ENCODE data around the gene LRPAP1. TPM values are rescaled to one million over a fixed set of nuclear protein-coding genes. Genes with fewer than 3 reads are reported as not detected.

LRPAP1 gene
- total and polyA plus RNA-seq, 2 experiments from 2014 or later = 191 to 299 TPM

DNA sequence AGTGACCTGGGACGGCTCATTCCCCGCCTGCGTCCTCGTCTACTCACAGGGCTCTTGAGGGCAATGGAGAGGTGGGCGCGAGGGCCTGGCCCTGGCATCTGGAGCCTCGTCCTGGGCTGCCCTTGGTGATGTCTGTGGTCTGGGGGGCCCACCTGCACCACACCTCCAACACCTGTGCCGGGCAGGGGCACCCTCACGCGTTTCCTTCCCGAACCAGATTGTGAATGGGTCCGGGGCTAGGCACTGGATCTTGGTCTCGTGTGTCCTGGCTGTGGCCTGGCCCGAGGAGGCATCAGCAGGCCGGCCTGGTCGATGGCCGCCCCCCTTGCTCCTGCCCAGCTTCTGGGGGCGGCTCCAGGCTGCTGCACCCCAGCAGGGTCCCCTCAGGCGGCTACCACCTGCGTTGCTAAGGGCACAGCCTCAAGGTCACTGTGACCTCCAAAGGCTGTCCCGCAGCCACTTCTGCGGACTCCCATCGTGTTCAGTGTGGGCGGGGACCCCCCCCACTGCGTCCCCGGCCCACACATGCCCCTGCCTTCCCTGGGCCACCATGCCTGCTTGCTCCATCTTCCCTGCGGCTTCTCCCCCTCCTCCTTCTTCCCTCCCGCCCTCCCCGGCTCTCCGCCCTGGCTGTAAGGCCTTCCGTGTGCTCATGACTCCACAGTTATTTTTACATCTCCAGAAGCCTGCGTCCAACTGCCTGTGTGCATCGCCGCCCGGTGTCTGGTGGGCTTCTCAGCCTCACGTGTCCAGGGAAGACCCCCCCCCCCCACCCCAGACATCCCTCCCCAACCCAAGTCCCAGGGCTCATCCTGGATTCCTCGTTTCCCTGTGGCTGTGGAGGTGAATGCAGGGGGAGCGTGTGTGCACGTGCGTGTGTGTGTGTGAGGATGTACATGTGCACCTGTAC is 65.3 kb downstream of the LRPAP1 start:
- Histone ChIP-seq H3K36me3 (replicated peaks; ENCODE audit: insufficient read depth, low read depth) (no peaks in the 10 kb centered on the region), H3K9me2 (replicated peaks; ENCODE audit: insufficient read depth) (no peaks in the 10 kb centered on the region), H3K4me2 (no peak overlapping the region), H3K4me1 (ENCODE audit: insufficient read depth) (no peaks in the 10 kb centered on the region), H3K27me3 (peaks cover 11% of the 10 kb centered on the region), H3K4me3 (no peak overlapping the region), H3K27ac (no peak overlapping the region), H3K79me2 (no peaks in the 10 kb centered on the region), H3K9me3 (ENCODE audit: low read depth) (no peaks in the 10 kb centered on the region), H2AFZ (no peak overlapping the region), H4K20me1 (ENCODE audit: insufficient read depth, poor library complexity, severe bottlenecking) (no peaks in the 10 kb centered on the region)
- DNase-seq (ENCODE audit: low spot score) = no peak
- 88% methylated on average over 32 of the region's 40 CpGs for WGBS (ENCODE audit: low lambda C conversion rate, missing lambda C conversion rate)
- TF ChIP-seq, protein P1, sequence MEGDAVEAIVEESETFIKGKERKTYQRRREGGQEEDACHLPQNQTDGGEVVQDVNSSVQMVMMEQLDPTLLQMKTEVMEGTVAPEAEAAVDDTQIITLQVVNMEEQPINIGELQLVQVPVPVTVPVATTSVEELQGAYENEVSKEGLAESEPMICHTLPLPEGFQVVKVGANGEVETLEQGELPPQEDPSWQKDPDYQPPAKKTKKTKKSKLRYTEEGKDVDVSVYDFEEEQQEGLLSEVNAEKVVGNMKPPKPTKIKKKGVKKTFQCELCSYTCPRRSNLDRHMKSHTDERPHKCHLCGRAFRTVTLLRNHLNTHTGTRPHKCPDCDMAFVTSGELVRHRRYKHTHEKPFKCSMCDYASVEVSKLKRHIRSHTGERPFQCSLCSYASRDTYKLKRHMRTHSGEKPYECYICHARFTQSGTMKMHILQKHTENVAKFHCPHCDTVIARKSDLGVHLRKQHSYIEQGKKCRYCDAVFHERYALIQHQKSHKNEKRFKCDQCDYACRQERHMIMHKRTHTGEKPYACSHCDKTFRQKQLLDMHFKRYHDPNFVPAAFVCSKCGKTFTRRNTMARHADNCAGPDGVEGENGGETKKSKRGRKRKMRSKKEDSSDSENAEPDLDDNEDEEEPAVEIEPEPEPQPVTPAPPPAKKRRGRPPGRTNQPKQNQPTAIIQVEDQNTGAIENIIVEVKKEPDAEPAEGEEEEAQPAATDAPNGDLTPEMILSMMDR (IDR thresholded peaks at IDR 0.05; ENCODE audit: poor library complexity) = no peak
- TF ChIP-seq EZH2phosphoT487 (IDR thresholded peaks at IDR 0.05; ENCODE audit: low read depth, severe bottlenecking, unreplicated experiment) = no peak
- no peak for TF ChIP-seq EZH2 (IDR thresholded peaks at IDR 0.05; ENCODE audit: borderline replicate concordance)

DNA sequence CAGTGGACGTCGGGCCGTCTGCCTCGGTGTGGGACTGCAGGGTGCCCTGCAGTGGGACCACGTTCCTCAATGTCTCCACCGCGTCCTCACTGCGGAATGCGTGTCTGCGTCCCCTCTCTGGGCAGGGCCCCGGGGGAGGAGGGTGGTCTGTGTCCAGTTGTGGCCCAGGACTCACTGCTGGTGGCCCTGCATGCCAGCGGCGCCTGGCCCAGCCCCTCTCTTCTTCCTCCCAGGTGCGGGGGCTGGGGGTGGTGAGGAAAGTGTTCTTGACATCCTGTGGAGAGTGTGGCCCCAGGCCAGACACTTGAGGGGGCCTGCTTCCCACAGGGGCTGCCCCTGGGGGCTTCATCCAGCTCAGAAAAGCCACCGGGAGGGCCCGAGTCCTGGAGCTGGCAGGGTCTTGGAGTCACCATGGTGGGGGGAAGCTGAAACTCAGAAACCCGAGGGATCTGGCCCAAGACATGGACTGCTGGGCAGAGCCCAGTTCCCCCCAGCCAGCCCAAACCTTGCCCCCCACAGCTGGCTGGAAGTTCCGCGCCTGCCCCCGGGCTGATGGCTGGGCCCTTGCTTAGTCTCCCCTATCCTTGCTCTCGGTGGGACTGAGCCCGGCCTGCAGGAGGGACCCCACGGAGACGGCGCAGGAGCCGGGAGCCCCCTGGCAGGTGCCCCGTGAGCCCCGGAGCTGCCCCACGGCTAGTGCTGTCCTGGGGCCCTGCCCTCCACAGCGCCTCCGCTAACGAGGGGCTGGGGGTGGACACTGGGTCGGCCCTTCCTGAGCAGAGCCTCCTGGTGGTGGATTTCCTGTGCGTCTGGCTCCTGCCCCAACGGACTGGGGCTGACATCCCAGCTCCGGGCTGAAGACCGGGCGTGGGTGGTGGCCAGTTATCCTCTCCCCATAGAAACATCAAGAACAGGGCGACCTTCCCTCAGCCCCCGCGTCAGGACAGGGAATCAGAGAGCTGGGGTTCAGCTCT is 66.2 kb downstream of the LRPAP1 start:
- Histone ChIP-seq H3K4me2 (no peak overlapping the region), H3K9me2 (replicated peaks; ENCODE audit: insufficient read depth) (no peaks in the 10 kb centered on the region), H3K4me3 (no peak overlapping the region), H3K27me3 (peaks cover 11% of the 10 kb centered on the region), H3K36me3 (replicated peaks; ENCODE audit: insufficient read depth, low read depth) (no peaks in the 10 kb centered on the region), H3K4me1 (ENCODE audit: insufficient read depth) (no peaks in the 10 kb centered on the region), H3K27ac (no peak overlapping the region), H4K20me1 (ENCODE audit: insufficient read depth, poor library complexity, severe bottlenecking) (no peaks in the 10 kb centered on the region), H3K79me2 (no peaks in the 10 kb centered on the region), H3K9me3 (ENCODE audit: low read depth) (no peaks in the 10 kb centered on the region), H2AFZ (no peak overlapping the region)
- TF ChIP-seq EZH2phosphoT487 (IDR thresholded peaks at IDR 0.05; ENCODE audit: low read depth, severe bottlenecking, unreplicated experiment) (no peak), EZH2 (IDR thresholded peaks at IDR 0.05; ENCODE audit: borderline replicate concordance) (no peak)
- DNase-seq (ENCODE audit: low spot score) = no peak
- WGBS (ENCODE audit: low lambda C conversion rate, missing lambda C conversion rate) = 85% methylated on average over 39 of the region's 41 CpGs

DNA sequence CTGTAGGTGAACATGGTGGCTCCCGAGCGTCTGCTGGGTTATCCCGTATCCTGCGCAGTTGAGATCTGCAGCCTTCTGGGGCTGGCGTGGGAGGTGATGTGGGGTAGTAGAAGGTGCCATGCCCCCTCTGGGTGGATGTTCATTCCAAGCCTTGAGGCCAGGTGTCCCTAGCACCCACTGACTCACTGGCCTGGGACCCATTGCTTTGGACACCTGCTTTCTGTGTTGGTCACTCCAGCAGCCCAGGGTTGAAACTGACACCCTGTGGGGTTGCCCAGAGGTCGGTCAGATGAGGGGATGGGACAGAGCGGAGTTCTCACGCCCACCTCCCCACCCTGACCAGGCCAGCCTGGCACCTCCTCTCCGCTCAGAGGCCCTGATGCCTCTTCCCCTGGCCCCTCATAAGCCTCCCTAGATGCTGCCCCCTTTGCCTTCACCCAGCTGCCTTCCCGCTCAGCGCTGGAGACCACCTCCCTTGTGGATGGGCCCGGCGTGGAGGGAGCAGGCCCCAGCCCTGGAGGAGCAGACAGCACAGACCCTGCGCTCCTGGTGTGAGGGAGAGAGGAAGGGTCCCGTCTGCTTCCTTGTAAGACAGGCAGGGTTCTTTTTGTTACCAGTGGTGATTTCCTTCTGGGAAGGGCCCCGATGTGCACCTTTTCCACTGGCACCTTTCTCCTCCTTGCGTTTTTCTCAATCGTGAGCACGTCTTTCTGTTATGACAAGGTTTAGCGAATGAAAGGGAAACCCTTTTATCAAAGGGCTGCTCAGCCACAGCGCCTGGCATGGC is 67.1 kb downstream of the LRPAP1 start:
- H2AFZ ChIP-seq = no peak overlapping the region
- H3K27ac ChIP-seq = no peak overlapping the region
- DNase-seq (ENCODE audit: low spot score) = no peak
- H3K79me2 ChIP-seq = no peaks in the 10 kb centered on the region
- H3K9me3 ChIP-seq (ENCODE audit: low read depth) = no peaks in the 10 kb centered on the region
- no peak overlapping the region for H3K4me3 ChIP-seq
- no peaks in the 10 kb centered on the region for H3K4me1 ChIP-seq (ENCODE audit: insufficient read depth)
- H3K27me3 ChIP-seq = peaks cover 9% of the 10 kb centered on the region
- H3K36me3 ChIP-seq (replicated peaks; ENCODE audit: insufficient read depth, low read depth) = no peaks in the 10 kb centered on the region
- H3K9me2 ChIP-seq (replicated peaks; ENCODE audit: insufficient read depth) = no peaks in the 10 kb centered on the region
- no peaks in the 10 kb centered on the region for H4K20me1 ChIP-seq (ENCODE audit: insufficient read depth, poor library complexity, severe bottlenecking)
- TF ChIP-seq EZH2phosphoT487 (IDR thresholded peaks at IDR 0.05; ENCODE audit: low read depth, severe bottlenecking, unreplicated experiment) (no peak), EZH2 (IDR thresholded peaks at IDR 0.05; ENCODE audit: borderline replicate concordance) (no peak)
- TF ChIP-seq, protein P1 (IDR thresholded peaks at IDR 0.05; ENCODE audit: poor library complexity) = no peak
- 90% methylated on average over 21 of the region's 21 CpGs for WGBS (ENCODE audit: low lambda C conversion rate, missing lambda C conversion rate)
- H3K4me2 ChIP-seq = no peak overlapping the region
